GM19372 (cell line): ENCODE measurements around the gene ANAPC15.

Experiments used
- ATAC-seq: cut with Tn5 transposase; IDR thresholded peaks from one replicate; pipeline ENCODE4 v1.9.1; 2021; ENCODE audit warnings: mild to moderate bottlenecking, low read depth, moderate library complexity; ENCODE audit not compliant: unreplicated experiment

Gene ANAPC15

GRCh38 chr11:72088076-72088808 is 24.3 kb downstream of the ANAPC15 start:
- ATAC-seq: no peak

- no peak for ATAC-seq
These were observed 26.7 kb downstream of the ANAPC15 start for GRCh38 chr11:72085621-72086351.

- no peak for ATAC-seq
These were observed 27.5 kb downstream of the ANAPC15 start for GRCh38 chr11:72084965-72085364.

GRCh38 chr11:72084076-72084475 is 28.4 kb downstream of the ANAPC15 start:
- ATAC-seq: no peak

GRCh38 chr11:72083414-72083813 is 29.1 kb downstream of the ANAPC15 start:
- ATAC-seq: no peak

GRCh38 chr11:72081821-72082453 is 30.6 kb downstream of the ANAPC15 start:
- no peak for ATAC-seq

- ATAC-seq: no peak
These were observed 31.3 kb downstream of the ANAPC15 start for GRCh38 chr11:72081184-72081644.

GRCh38 chr11:72080326-72081183 is 31.9 kb downstream of the ANAPC15 start, which contains the start of the genes LRRC51 and NUMA1:
Gene LRRC51, plus strand, starts transcription at chr11:72080850. Its CDS starts 8,234 bp downstream, at chr11:72089084.
Gene NUMA1, minus strand, starts transcription at chr11:72080542. Its CDS starts 44,599 bp downstream, at chr11:72035943.
- peak; percentile 94 for ATAC-seq

- ATAC-seq: no peak
These were observed 32.6 kb downstream of the ANAPC15 start for GRCh38 chr11:72079819-72080325.

- no peak for ATAC-seq
These were observed 34.0 kb downstream of the ANAPC15 start for GRCh38 chr11:72078477-72078876.

GRCh38 chr11:72075756-72076155 is 36.7 kb downstream of the ANAPC15 start:
- no peak for ATAC-seq

- no peak for ATAC-seq
These were observed 37.4 kb downstream of the ANAPC15 start for GRCh38 chr11:72075109-72075508.

- ATAC-seq: no peak
These were observed 40.1 kb downstream of the ANAPC15 start for GRCh38 chr11:72072348-72072747.

- ATAC-seq: no peak
These were observed 42.0 kb downstream of the ANAPC15 start for GRCh38 chr11:72070491-72070890.

- ATAC-seq: peak; percentile 68
These were observed 42.7 kb downstream of the ANAPC15 start for GRCh38 chr11:72069787-72070251.

GRCh38 chr11:72069200-72069599 is 43.3 kb downstream of the ANAPC15 start:
- ATAC-seq: no peak

GRCh38 chr11:72067676-72068075 is 44.8 kb downstream of the ANAPC15 start:
- no peak for ATAC-seq

GRCh38 chr11:72067266-72067665 is 45.2 kb downstream of the ANAPC15 start:
- ATAC-seq: no peak

- no peak for ATAC-seq
These were observed 45.6 kb downstream of the ANAPC15 start for GRCh38 chr11:72066855-72067254.
